ENCODE results near the gene CTSW.
"Not testable (repeated sequence)": the region's sequence is repeated elsewhere in the genome, so short reads cannot be mapped to it uniquely, and the experiment has no call there.

CTSW gene

DNA sequence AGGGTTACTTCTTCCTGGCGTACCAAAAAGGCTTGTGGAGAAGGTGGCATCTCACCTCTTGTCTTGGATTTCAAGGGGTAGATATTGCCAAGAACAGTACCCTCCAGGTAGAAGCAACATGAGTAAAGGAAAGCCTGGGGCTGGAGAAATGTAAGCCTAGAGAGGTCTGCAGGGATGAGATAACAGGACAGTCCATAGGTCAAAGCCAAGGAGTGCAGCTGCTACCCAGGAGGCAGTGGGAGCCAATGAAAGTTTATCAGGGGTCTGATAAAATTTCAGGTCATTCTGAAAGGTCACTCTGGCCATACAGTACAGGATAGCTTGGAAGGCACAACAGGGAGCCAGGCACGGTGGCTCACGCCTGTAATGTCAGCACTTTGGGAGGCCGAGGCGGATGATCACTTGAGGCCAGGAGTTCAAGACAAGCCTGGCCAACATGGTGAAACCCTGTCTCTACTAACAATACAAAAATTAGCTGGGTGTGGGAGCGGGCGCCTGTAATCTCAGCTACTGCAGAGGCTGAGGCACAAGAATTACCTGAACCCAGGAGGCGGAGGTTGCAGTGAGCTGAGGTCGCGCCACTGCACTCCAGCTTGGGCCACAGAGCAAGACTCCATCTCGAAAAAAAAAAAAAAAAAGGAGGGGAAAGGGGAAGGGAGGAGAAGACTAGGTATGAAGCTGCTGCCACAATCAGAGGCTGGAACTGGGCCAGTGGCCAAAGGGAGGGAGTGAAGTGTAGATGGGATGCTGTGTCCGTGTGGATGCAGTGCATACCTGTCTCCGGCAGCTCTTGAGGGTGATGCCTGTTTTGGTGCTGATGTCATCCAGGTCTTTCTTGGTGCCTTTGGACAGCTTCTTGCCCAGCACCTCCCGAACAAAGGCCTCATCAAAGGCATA, 7.4 kb downstream of the CTSW start:
- no peak for DNase-seq

DNA sequence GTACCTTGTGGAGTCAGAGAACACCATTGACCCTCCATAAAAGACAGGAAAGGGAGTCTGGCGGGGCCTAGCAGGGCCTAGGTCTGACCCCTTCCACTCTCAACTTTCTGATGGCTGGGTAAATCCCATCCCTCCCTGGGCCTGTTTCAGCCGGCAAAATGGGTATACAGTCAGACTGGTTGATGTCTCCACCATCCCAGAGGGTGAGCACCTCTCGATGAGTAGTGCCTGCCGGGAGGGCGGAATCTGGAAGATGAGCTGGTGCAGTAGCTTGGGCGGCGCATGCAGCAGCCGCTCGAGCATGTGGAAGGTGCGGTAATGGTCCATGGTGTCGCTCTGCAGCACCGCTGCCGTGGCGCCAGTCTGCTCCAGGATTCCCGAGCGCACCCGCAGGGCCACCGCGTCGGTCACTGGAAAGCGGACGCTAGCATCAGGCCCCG, 8.1 kb downstream of the CTSW start:
- DNase-seq: no peak

DNA sequence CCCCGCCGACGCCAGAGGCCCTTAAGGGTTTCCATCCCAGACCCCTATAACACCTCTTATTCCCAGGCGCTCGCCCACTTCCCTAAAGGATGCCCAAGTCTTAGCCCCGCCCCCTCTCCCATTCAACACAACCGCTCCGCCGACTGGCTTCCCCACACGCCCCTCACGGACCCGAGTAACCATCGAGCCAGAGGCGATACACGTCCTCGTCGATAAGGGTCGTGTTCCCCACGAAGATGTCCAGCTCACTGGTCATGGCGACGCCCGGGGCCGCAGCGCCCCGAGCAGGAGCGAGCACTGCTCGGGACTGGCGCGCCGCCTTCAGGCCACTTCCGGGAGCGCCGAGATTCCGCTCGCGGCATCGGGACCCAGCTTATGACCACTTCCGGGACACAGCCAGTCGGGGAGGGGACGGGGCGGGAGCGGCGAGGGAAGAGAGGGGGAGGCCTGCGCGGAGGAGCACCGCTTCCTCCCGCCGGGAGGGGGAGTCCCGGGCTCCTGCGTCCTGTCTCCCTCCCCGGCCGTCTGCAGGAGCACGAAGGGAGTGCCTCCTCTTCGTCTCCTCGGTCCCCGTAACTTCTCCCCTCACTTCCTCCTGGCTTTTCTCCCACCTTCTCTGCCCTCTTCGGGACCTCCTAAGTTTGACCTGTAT, 8.7 kb downstream of the CTSW start, which contains the start of gene FIBP:
TSS of gene FIBP (minus strand) at position 309 of the 652 bp plus-strand sequence. CDS start at position 256, 53 bp downstream.
- peak; percentile 84 for DNase-seq

DNA sequence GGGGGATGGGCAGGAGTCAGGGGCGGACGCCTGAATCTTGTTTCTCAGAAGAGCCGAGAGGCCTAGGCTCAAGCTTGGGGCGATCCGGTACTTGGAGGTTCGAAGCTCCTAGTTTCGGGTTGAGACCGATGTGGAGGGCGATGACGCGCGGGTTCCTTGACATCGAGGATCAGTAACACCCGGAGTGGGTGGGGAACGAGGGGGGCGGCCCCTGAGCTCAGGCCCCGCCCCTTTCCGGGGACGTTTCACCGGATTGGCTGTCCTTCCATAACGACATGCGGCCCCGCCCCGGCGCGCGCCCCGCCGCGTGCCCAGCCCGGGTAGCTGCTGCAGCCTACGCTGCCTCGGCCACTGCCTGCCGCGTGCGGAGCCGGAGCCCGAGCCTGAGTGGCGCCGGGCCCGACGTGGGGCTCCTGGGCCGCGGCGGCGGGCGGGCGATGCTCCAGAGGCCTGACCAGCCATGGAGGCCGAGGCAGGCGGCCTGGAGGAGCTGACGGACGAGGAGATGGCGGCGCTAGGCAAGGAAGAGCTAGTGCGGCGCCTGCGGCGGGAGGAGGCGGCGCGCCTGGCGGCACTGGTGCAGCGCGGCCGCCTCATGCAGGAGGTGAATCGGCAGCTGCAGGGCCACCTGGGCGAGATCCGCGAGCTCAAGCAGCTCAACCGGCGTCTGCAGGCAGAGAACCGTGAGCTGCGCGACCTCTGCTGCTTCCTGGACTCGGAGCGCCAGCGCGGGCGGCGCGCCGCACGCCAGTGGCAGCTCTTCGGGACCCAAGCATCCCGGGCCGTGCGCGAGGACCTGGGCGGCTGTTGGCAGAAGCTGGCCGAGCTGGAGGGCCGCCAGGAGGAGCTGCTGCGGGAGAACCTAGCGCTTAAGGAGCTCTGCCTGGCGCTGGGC, 10.9 kb downstream of the CTSW start, which contains the start of gene CCDC85B:
TSS of gene CCDC85B (plus strand) at position 350 of the 895 bp plus-strand sequence. CDS start at position 461, 111 bp downstream.
- peak; percentile 87 for DNase-seq

DNA sequence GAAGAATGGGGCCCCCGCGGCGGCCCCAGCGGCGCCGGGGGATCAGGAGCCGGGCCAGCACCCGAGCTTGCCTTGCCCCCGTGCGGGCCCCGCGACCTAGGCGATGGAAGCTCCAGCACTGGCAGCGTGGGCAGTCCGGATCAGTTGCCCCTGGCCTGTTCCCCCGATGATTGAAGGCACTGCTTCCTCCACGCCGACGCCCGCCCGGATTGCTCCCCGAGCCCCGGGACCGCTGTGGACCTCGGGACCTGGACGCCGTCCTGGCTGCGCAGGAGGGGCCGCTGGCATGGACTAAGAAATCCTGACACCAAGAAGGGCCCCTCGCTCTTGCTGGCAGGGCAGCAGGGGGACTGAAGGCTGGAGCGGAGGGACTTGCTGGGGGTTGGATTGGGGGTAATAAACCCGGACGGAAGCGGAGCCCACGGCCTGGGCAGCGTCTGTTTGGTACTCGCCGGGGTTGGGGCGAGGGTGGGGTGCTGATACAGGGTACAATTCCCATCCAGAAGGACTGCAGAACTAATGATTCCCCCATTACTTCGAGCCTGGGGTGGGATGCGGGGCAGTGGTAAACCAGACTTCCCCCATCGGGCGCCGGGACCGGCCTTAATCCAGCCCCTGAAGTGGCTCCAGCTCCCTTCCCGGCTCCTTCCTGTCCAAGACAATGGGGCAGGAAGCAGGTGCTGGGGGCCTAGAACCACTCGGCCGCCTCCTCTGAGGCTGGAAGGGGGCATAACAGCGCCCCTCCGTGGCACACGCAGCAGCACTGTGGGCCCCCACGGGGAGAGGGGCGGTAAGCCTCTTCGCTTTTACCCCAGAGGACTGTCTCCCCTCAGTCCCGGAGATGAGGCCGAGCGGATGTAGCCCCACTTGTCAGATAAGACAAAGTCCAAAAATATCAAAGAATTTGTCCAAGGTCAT, 11.8 kb downstream of the CTSW start:
- DNase-seq: no peak

DNA sequence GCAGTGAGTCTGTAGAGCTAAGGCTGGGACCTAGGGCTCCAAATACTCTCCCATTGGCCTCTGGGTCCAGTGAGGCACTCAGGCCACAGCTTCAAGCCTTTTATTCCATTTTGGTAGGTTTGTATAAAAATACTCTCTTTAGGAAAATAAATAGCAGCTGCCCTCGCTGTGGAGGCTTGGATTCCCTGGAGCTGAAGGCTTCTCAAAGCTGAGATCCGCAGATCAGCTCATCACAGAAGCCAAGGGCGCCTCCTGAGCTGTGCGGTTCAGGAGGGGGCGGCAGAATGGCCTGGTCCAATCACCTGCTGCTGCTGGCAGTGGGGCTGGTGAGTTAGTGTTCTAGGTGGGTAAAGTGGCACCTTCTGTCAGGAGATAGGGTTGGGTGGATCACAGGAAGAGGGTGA, 12.5 kb downstream of the CTSW start:
- not testable (repeated sequence) for DNase-seq

DNA sequence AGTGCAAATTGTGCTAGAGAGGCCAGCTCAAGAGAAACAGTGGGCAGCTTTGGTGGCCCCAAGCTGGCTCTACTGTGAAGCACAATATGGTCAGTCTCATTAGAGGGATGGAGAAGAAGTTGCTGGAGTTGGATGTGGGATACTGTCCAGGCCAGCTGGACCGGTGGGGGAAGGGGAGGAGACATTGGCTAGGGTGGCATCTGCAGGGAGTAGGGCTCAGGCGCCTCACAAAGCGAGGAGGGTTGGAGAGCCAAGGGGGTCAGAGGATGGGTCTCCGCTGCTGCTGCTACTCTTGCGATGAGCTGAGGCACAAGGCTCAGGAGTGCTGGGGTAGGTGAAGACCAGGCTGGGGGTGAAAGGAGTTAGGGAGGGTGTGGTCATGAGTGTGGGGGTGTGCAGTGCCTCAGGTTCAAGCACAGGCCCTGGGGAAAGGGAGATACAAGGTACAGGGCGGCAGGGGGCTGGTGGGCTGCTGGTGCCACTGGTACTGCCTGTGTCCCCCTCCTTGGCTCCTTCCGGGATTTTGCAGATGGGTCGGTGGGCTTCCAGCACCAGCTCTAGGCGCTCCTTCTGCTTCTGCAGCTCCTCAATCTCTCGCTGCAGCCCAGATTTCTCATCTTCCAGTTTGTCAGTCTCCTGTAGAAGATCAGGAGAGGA, 13.2 kb downstream of the CTSW start:
- DNase-seq: no peak

DNA sequence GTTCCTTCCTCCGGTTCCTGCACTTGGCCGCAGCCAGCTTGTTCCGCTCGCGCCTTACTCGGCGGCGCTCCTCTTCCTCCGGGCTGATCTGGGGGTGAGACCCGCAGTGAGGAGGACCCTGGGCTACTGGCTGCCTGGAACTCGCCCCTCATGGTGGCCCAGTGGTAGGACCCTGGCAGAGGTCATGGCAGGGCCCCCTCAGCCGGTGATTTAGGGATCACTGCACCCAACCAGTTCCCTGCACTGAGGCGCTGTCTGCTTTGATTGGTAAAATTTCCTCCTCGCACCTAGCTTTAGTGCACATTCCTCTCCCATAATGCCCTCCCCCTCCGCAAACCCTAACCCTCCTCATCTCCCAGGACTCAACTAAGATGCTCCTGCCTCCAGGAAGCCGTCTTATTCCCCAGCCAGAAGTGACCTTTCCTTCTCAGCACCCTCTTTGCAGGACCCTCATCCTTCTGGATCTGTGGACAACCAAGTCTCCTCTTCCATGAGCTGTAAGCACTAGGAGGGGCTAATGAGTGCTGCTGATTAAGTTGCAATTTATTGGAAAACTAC, 14.5 kb downstream of the CTSW start:
- DNase-seq: no peak

DNA sequence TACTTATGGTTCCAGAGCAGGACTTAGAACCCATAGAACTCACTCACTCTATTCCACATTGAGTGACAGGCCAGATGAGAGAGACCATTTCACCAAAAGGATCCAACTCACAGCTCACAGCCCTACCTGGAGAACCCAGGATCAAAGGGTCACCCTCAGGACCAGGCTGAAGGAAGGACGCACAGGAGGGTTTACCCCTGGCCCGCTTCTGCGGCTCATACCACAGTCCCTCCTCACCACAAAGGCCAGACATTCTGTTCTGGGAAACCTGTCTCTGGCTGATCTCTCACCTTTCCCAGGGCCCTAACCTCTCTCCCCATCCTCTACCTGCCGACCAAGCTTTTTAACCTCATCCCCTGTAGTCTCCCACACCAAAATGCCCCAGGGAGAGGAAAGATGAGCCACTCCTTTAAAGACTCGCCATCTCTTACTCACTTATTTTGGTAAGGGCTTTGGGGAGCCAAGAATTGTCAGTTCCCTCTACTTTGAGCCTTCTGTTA, 15.9 kb downstream of the CTSW start:
- DNase-seq: no peak

DNA sequence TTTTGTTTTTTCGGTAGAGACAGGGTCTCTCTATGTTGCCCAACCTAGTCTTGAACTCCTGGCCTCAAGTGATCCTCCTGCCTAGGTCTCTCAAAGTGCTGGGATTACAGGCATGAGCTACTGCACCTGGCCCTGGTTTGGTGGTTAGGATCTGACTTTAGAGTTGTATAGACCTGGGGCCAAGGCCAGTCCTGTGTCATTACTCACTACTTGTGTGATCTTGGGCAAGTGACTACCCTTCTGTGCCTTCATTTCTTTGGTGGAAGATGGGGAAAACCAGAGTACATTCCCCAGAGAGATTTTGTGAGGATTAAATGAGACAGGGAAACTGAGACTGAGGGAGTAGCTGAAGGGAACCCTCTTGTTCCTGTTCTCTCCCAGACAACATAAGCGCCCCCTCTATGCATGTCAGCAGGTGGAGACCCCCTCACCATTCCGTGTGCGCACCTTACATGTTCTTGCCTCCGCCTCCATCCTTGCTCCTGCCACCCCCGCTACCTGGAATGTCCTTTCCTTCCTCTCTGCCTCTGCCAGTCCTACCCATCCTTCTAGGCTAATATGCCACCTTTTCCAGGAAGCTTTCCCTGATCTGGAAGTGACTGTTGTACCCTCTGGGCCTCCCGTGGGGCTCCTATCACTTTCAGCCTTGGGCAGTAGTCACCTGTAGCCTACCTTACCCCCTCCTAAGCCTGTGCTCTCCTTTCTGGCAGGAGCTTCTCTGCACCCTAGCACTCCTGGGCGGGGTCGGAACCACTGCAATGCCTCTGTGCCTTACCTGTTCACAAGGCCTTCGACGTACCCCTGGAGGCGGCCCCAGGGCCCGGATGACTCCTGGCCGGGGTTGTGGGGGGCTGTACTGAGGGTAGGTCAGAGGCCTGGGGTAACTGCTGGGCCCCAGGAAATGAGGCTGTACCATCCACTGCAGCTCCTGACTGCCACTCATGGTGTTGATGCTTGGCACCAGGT, 16.7 kb downstream of the CTSW start:
- no peak for DNase-seq

DNA sequence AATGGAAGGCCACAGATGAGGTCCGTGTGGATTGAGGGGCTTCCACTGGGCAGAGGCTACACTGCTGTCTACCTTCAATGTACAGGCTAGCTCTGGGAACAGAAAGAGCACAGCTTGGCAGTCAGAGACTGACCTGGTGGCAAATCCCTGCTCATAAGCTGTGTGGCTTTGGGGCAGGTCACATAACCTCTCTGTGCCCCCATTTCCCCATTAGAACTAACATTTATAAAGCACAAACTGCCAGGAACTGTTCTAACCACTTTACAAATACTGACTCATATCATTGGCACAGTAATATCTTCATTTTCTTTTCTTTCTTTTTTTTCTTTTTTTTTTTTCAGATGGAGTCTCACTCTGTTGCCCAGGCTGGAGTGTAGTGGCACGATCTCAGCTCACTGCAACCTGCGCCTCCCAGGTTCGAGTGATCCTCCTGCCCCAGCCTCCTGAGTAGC, 17.4 kb downstream of the CTSW start:
- no peak for DNase-seq

DNA sequence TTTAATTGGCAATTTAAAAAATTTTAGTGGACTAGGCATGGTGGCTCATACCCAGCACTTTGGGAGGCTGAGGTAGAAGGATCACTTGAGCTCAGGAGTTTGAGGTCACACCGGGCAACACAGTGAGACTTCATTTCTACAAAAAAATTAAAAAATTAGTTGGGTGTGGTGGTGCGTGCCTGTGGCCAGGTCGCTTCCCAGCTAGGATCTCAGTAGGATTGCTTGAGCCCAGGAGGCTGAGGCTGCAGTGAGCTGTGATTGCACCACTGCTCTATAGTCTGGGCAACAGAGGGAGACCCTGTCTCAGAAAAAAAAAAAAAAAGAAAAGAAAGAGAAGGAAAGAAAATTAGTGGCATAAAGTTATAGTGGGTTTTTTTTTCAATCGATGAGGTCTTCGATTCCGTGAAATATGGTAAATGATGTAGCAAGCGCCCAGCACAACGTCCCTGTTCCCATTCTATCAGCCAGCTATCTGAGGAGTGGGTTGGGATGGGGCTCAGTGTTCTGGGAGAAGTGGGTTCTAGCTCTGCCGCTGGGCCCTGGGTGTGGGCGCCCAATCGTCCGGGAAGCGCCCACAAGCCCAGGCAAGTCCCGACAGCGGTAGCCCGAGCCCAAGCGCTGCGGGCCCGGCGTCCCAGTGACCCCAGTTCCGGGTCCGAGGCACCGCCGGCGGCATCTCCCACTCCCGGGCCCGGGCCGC, 19.2 kb downstream of the CTSW start:
- DNase-seq: no peak

DNA sequence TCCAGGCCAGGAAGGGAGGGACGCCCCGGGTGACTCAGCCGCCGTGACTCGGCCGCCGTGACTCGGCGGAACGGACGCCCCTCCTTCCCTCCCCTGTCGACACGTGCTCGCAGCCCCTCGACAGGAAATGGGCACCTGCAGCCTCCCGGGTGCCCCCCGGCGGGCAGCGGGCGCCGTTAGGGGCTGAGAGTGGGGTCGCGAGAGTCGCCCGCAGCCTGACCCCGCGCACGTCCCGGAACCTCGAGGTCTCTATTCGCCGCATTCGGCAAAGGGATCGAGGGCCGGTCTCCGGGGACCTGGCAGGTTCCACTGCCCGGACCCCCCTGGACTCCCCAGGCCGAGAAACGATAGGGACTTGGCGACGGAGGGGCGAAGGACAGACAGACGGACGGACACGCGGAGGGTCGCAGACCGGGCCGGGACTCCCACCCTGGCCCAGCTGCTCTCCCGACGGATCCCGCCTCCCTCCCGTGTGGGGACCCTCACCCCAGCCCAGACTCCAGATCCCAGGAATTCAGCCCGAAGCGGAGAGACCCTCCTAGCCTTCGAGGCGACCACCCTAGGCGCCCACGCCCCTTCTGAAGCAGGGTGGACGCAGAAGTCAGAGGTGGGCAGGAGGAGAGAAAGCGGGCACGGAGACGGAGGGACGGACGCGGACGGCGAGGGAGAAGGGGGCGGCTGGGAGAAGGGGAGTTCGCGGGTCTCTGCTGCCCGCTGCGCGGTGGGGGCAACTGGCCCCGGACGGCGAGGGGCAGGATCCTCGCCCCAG, 19.9 kb downstream of the CTSW start:
- no peak for DNase-seq

DNA sequence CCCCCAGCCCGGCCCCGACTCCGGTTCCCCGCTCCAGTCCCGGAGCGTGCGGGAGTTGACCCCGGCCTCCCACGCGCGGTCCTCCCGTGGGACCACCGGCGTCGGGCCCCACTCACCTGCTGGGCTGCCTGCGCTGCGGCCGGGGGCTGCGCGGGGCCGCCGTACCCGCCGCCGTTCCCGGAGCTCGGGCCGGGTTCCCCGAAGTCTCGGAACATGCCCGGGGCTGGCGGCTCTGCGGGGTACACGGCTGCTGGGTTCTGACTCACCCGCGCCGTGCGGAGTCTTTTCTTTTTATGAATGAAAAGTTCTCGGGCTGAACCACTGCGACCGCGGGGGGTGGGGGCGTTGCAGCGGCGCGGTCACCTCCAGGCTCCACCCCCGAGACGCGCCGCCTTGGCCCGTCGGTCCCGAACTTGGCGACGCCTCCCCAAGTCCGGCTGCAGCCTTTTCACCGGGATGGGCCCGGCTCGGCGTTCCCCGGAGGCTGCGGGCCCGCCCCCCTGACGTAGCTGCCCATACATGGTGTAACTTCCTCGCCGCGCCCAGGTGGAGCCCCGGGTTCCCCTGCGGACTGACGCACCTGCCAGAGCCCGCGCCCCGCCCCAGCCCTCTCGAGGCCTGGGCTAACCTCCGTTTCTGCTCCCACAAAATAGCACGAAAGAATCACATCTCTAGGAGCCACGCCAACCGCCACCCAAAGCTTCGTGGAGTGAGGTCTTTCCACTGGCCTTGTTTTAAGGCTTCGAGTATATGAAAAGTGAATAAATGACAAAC, 20.7 kb downstream of the CTSW start, which contains the start of gene FOSL1:
TSS of gene FOSL1 (minus strand) at position 264 of the 774 bp plus-strand sequence. CDS start at position 215, 49 bp downstream.
- DNase-seq: no peak

DNA sequence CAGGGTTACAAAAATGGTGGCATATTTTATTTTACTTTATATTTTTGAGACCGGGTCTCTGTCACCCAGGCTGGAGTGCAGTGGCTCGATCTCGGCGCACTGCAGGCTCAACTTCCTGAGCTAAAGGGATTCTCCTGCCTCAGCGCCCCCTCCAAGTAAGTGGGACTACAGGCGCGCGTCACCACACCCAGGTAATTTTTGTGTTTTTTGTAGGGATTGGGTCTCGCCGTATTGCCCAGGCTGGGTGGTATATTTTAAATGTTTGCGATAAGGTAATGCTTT, 21.2 kb downstream of the CTSW start:
- DNase-seq: no peak

DNA sequence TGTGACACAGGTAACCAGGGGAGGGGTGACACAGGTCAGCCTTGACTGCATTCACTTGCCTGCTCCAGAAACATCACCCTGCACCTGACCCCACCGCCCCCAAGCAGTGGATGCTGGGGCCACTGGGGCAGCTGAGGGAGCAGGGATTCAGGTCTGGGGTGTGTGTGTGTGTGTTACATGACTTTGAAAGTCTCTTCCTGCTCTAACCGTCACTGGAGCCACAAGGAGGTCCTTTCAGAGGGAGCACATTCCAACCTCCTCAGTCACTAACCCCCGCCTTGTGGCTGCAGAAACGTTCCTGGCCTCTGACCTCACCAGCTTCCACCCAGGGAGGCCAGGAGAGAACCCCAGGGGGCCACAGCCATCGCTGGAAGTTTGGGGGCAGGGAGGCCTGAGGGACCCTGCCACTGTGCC, 23.4 kb downstream of the CTSW start:
- DNase-seq: no peak

DNA sequence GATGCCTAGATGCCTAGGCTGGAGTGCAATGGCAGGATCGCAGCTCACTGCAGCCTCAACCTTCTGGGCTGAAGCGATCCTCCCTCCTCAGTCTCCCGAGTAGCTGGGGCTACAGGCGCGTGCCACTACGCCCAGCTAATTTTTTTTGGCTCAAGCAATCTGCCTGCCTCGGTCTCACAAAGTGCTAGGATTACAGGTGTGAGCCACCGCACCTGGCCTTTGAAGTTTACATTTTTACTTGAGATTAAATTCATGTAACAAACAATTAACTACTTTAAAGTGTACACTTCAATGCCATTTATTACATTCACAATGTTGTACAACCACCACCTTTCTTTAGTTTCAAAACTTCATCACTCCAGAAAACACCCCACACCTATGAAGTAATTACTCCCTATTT, 24.1 kb downstream of the CTSW start:
- DNase-seq: no peak

Measured in SHP77 treated with DMSO at 0.1 percent for 48 hours (cell line).